T follicular helper cell (primary cell): Measurements from ENCODE around the gene FAM234A.

ENCODE experiments used
- DNase-seq: peaks from one replicate; pipeline ENCODE4 v3.0.0-alpha.2; 2020; ENCODE audit warnings: low read depth

The FAM234A gene

DNA sequence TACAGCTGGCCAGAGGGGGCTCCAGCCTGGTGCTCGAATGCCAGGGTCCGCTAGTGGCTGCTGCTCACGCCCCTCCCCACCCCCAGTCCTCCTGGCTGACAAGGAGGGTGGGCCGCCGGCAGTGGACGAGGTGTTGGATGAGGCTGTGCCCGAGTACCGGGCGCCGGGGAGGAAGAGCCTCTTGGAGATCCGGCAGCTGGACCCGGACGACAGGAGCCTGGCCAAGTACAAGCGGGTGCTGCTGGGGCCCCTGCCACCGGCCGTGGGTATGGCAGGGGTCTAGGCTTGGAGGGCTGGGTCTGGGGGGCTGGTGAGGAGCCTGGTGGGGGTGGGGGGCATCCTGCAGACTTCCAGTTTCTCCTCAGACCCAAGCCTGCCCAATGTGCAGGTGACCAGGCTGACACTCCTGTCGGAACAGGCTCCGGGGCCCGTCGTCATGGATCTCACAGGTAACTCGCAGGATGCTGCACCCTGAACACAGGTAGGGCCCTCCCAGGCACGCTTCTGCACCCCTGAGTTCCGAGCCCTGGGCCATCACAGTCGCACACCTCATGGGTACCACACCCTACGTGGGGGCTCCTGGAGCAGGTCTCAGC lies 47.1 kb downstream of the FAM234A start:
- DNase-seq = no peak

- DNase-seq = no peak
Observed at GRCh38 chr16:282491-282890, 47.9 kb downstream of the FAM234A start.

DNA sequence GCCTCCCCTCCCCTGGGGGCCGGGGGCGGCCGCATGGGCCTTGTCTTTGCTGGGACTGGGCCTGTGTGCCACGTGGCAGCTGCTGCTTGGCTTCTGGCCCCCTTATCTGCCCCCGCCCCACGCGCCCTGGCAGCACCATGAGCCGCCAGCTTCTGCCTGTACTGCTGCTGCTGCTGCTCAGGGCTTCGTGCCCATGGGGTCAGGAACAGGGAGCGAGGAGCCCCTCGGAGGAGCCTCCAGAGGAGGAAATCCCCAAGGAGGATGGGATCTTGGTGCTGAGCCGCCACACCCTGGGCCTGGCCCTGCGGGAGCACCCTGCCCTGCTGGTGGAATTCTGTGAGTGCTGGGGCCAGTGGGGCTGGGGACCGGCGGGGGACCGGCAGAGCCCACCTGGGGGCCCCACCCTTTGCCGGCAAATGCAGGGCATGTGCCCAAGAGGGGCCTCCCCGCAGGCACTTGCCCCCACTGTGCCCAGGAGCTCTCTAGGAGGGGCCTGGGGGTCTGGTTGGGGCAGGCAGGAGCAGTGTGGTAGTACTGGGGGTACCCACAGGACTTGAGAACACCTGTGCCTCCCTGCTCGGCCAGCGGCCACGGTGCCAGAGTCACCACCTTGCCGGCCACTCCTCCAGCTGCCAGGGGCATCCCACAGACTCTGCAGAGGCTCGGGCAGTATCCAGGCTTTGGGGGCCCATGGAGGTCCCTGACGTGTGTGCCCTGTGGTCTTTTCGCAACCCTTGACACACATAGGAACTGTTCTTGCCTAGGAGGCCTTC lies 48.6 kb downstream of the FAM234A start, which contains the start of gene PDIA2:
Gene PDIA2, plus strand, starts transcription at position 132 of the 773 bp plus-strand sequence. Its CDS starts 6 bp downstream, at position 138.
- no peak for DNase-seq

- DNase-seq = no peak
Observed at GRCh38 chr16:284204-285120, 49.8 kb downstream of the FAM234A start.

DNA sequence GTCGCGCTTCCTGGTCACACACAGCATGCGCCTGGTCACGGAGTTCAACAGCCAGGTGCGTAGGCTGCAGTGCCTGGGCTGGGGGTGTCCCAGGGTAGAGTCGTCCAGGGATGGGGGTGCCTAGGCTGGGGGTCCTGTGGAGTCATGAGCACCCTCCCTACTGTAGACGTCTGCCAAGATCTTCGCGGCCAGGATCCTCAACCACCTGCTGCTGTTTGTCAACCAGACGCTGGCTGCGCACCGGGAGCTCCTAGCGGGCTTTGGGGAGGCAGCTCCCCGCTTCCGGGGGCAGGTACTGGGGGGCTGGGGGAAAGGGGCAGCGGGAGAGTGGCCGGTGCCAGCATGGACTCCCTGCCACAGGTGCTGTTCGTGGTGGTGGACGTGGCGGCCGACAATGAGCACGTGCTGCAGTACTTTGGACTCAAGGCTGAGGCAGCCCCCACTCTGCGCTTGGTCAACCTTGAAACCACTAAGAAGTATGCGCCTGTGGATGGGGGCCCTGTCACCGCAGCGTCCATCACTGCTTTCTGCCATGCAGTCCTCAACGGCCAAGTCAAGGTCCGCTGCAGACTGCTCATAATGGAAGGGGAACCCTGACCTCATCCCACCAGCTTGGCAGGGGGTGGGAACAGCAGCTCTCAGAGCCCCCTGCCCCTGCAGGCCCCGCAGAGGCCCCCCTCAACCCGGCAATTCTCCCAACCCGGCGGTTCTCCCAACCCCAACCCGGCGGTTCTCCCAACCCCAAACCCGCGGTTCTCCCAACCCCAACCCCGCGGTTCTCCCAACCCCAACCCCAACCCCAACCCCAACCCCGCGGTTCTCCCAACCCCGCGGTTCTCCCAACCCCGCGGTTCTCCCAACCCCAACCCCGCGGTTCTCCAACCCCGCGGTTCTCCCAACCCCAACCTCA lies 50.8 kb downstream of the FAM234A start:
- DNase-seq = no peak

GRCh38 chr16:286491-287297 lies 52.1 kb downstream of the FAM234A start:
- no peak for DNase-seq

DNA sequence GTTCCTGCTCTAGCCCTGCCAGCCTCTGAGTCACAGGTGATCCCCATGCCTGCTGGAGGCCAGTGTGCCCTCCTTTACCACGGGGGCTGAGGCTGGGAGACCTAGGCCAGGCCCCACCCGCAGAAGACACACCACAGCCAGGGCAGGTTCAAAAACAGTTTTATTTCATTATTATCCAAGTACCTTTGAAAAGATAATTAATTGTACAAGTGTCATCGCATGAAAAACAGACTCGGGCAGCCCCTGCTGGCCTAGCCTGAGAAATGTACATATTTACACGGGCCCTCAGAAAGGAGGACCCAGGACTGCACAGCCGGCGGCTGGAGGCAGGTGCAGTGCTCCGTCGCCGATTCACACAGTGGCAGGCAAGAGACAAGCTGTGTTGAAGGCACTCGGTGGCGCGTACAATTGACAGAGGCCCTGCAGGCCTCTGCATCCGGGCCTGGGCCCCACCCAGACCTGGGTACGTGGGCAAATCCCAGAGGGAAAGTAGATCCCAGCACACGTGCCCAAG lies 52.7 kb downstream of the FAM234A start:
- DNase-seq = no peak

GRCh38 chr16:287981-288920 lies 53.6 kb downstream of the FAM234A start:
- DNase-seq = no peak

GRCh38 chr16:289395-289997 lies 54.9 kb downstream of the FAM234A start:
- DNase-seq = no peak

DNA sequence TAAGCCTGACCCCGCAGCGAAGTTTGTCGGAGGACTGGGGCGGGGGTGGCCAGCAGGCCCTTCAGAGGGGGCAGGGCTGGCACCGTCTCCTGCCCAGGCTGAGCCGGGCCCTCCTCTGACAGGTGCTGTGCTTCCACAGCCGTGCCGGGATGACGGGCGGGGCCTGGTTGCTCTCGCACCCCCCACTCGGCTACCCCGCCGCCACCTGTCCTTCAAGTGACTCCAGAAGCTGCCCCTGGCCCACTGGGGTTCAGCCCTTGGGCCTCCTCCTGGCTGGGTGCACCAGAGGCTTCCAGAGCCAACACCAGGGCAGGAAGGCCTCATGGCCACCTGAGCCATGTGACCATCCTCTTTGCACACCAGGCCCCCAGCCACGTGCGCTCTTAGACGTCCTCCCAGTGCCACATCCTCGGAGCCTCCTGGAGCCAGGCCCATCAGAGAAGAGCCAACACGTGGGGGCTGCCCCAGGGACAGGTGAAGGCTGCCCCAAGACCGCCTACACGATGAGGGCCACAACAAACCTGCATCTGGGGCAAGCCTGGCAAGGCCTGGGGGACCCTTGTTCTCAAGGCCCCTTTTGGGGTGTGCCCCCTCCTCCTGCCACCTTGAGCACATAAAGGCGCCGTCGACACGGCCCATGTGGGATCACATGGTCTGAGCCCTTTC lies 55.5 kb downstream of the FAM234A start:
- DNase-seq = no peak

DNA sequence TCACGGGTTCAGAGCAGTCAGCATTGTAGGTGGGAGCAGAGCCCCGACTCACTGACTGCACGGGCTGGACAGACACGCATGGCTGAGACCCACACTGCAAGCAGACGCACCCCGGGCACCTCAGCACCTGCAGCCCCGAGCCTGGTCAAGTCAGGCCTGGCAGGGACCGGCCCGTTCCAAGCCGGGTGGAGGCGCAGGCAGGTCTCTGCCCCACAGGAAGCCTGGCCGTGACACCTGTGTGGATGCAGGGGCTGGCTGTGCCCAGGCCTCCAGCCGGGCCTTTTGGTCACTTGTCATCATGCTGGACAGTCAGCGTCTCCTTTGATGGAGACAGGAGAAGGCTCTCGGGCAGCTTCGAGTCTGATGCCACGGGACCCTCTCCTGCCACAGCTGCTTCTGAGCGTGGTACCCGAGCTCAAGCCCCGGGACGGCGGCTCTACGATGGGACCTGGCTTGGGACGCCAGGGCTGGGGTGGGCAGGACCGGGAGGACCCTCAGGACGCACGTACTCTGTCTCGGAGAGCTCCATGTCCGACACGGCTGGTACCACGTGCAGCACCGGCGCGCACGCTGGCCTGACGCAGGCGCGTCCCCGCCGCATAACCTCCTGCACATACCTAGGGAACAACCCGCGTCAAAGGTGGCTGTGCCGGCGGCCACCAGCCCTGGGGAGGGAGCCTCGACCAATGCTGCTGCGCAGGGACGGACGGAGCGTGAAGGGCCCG lies 56.2 kb downstream of the FAM234A start:
- no peak for DNase-seq

DNA sequence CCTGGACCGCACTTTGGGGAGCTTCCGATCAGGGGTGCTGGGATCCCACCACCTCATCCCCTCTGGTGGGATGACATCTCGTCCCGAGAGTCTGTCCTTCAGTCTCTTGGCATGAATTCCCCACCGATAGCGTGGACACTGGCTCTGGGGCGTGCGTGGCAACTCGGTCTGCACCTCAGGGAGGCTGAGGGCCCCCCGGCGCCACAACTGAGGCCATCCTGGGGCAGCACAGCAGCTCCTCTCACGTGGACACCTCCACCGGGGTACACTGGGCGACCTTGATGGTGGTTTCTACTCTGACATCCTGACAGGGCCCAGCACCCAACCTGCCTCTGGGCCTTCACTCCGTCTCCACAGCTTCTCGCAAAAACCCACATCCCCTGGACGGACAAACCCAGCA lies 56.9 kb downstream of the FAM234A start:
- DNase-seq = no peak

GRCh38 chr16:293043-293775 lies 58.6 kb downstream of the FAM234A start:
- DNase-seq = no peak

- DNase-seq = no peak
Observed at GRCh38 chr16:296276-296675, 61.7 kb downstream of the FAM234A start.

- no peak for DNase-seq
Observed at GRCh38 chr16:296806-297510, 62.3 kb downstream of the FAM234A start.

DNA sequence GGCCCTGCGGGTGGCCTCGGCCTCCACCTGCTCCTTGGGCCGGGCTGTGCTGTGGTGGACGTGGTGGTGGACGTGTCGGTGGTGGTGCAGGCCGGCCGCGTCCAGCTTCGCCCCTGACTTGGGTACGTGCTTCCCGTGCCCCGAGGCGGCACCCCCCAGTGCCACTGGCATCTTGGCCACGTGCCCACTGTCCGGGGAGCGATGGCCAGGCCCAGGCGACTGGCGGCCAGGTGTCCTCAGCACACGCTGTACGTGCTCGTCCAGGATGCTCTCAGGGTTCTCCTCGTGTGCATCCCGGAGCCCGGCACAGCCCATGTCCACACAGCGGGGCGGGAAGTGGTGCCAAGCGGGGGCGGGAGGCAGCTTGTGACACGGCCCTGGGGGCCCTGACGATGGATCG lies 63.2 kb downstream of the FAM234A start:
- no peak for DNase-seq
